HG03439 (cell line): Measurements from ENCODE around the gene ADCY2.
"Not testable (repeated sequence)": the region's sequence is repeated elsewhere in the genome, so short reads cannot be mapped to it uniquely, and the experiment has no call there.

Source experiments
- ATAC-seq: cut with Tn5 transposase; IDR thresholded peaks from one replicate; pipeline ENCODE4 v1.9.1; 2021; ENCODE audit warnings: mild to moderate bottlenecking, moderate library complexity; ENCODE audit not compliant: unreplicated experiment

ADCY2 gene

DNA sequence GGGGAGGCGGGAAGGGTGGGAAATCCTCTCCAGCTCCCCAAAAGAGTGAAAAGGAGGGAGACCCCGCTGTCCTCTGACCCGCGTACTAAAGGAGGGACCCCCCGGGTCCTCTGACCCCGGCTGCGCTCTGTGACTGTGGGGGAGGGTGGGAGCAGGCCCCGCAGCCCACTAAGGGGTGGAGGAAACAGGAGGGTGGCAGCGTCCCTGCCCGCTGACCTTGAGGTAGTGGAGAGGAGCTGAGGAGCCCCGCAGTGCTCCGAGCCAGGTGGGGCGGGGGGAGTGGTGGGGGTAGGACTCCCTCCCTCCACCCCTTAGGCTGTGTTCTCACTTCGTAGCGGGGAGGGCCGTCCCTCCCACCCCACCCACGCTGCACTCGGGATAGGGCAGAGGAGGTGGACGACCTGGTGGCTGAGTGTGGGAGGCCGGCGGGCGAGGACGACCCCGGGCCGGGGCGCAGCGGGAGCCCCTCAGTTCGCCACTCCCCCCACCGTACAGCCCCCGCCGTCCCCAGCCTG lies 449 bp upstream of the ADCY2 start:
- no peak for ATAC-seq

GRCh38 chr5:7396713-7397454 lies 946 bp downstream of the ADCY2 start:
- no peak for ATAC-seq

DNA sequence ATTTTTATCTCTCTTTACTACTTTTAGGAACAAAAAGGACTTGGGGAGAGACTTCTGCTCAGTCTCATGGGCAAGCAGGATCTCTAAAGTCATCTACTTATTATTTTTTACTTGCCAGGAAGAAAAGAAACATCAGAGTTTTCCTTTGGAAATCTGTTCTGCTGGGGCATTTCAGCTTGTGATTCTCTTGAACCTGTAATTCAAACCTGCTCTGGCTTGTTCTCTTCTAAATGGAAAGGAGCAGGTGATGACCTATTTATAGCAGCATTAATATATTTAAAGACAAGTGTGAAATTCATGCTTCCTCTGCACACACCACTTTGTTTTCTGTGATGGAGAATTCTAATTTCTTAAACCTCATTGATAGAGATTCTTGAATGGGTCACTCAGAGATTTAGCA lies 2.0 kb downstream of the ADCY2 start:
- no peak for ATAC-seq

DNA sequence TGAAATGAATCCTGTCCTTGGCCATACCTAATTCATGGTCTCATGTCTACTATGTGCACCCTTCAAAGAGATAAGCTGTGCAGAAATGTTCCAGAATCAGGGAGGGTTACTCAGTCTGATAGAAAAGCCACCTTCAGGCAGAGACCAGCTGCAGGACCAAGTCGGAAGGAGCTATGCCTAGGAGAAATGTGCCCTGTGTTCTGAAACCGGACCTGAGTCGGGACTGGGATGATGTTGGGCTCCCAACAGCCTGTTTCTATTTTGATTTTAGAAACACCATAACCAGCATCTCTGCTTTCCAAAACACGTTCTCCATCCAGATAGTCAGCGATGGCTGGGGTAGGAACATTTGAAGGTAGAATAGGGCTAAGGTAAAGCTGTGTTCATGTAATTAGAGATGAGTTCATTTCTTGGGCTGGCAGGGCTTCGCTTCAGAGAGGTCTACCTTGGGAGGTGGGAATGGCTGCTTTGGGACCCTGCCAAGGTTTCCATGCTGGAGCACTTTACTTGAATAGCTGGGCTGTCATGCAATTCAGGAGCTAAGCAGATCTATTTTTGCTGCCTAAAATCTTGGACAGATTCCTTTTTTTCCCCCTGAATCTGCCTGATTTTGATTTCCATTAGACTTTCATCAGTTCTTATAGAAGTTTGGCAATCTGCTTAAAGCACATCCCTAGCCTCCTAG lies 2.8 kb downstream of the ADCY2 start:
- no peak for ATAC-seq

- ATAC-seq: no peak
These were observed 9.3 kb downstream of the ADCY2 start for GRCh38 chr5:7405277-7405676.

- no peak for ATAC-seq
These were observed 15.1 kb downstream of the ADCY2 start for GRCh38 chr5:7410936-7411511.

DNA sequence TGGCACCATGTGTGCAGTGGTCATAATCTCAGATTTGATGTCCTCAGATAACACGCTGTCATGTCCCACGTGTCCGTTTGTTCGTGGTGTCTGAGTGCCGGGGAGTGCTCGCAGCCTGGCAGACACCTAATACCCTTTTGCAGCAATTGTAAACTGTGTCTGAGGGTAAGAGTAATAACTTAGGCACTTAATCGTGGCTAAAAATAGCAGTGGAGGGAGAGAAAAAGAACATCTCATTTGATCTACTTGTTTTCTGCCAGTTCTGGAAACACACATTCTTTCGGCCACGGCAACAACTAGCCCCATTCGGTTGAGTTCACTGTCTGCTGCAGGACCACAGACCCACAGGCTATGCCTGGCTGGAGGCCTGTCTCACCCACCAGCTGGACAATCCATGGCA lies 16.5 kb downstream of the ADCY2 start:
- no peak for ATAC-seq

GRCh38 chr5:7415123-7415522 lies 19.2 kb downstream of the ADCY2 start:
- ATAC-seq: no peak

GRCh38 chr5:7415587-7416535 lies 19.9 kb downstream of the ADCY2 start:
- no peak for ATAC-seq

- ATAC-seq: no peak
These were observed 22.3 kb downstream of the ADCY2 start for GRCh38 chr5:7418276-7418675.

DNA sequence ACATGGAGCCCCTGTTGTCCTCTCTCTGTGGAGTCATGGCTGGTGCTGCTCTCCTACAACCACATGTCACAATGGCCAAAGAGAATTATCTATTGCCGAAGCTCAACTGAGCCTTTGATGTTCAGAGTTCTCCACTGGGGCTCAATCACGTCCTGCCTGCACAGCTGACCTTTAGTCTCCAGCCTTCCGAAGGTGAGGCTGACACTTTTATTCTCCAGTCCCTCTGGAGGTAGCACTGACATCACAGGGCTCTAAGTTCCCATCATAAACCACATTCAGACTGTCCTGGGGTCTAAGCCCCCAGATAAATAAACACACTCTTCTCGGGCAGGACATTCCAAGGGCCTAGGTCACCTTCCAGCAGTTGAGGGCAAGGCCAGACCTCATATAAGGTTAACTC lies 23.4 kb downstream of the ADCY2 start:
- no peak for ATAC-seq

- ATAC-seq: no peak
These were observed 23.9 kb downstream of the ADCY2 start for GRCh38 chr5:7419846-7420245.

DNA sequence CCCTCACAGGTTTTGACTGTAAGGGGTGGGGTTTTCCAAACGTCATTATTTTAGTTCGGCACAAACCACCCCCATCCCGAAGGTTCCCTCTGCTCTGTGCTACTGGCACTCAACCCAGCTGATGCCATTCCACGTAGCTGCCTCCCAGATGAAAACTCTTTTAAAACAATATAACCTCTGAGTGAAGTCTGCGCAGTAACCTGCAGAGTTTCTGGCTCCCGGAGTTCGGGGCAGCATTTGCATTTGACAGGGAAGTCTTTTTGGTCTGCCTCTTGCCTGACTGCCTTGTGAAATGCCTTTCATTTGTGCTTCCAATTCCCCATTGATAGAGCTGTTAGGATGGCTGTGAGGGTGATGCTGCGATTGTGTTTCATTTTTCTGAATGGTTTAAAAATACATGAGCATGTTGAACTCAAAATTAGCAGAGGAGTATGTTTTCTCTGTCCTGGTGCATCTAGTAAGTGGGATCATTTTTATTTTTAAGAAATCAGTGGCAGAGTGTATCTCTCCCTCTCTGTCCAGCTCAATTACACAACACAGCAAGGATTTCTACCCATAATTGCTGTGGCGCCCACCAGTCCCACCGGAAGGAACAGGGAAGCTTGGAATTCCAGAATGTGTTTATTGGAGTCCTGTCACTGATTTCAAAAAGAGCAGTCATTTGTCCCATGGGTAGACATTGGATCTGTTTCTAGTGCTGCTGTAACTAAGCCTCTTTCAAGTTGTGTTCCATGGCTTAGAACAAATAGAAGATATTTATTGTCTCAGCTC lies 24.8 kb downstream of the ADCY2 start:
- ATAC-seq: no peak

DNA sequence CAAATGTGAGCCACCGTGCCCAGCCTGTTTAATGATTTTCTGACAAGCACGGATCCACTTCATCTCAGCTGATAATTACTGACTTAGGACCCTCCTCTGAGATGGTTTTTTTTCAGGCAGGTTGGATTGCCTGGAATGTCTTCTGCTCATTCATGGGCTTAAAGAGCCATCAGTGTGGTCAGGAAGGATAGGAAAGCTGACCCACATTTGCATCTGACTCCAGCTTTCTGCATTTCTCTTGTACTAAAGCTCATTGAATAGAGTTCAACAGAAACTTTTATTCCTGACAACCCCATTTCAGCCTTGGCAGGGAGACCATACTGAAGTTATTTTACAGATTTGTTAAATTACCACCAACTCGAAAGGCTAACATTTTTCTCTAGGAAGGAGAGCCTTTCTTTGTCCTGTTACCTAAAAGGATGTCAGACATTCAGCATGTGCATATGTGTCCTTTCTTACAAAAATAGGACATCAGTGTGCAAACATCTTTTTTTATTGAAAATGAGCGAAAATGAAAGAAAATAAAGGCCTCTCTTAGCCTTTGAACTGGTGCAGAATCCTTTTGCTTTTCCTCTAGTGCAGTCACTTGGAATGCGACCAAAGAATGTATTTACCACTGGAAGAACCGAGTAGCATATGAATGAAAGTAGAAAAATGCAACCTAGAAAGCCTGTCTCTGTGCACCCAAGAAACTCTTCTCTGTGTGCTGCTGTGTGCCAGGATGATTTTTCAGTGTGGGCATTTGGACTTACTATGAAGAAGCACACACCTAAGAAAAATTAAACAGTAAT lies 26.6 kb downstream of the ADCY2 start:
- no peak for ATAC-seq

DNA sequence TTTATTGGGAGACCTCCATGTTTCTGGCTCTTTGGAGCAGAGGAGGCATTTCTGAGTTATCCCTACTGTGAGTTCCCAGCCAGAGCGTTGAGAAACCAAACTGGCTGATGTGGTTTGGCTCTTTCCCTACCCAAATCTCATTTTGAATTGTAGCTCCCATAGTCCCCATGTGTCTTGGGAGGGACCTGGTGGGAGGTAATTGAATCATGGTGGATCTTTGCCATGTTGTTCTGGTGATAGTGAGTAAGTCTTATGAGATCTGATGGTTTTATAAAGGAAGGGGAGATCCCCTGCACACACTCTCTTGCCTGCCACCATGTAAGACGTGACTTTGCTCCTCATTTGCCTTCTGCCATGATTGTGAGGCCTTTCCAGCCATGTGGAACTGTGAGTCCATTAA lies 27.3 kb downstream of the ADCY2 start:
- not testable (repeated sequence) for ATAC-seq

- no peak for ATAC-seq
These were observed 29.9 kb downstream of the ADCY2 start for GRCh38 chr5:7425830-7426229.

DNA sequence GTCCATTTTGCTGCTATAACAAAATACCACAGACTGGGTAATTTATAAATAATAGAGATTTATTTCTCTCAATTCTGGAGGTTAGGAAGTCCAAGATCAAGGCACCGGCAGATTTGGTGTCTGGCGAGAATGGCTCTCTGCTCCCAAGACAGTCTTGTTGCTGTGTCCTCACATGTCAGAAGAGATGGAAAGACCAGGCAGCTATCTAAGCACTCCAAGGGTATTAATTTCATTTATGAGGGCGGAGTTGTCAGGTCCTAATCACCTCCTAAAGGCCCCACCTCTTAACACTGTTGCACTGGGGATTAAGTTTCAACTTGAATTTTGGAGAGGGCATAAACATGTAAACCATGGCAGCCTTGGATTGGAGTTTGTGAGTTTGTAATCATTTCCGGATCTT lies 30.3 kb downstream of the ADCY2 start:
- no peak for ATAC-seq

- ATAC-seq: no peak
These were observed 39.0 kb downstream of the ADCY2 start for GRCh38 chr5:7434914-7435313.

DNA sequence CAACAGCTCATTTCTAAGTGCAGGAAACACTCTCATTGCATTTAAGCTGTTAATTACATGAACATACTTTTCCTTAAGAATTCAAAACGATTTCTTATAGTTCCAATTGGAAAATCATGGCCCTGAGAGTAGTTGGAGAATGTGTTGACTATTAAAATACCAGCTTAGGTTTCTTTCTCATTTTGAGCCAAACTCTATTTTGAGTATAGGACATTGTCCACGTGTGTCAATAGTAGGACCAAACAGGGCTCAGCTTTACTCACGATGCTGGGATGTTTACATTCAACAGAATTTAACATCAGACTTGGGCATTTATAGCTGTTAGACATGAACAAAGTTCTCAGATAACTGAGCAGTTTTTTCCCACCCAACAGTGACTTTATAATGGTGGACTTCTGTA lies 39.6 kb downstream of the ADCY2 start:
- ATAC-seq: no peak
